NOMO-1 treated with DMSO at 0.1 percent for 48 hours (cell line): ENCODE data around the gene BLNK.
A peak's percentile ranks its signal among the peaks of the same experiment; 100 is the strongest.

Experiments used
- DNase-seq: peaks from one replicate; lab custom pipeline; 2025; ENCODE audit not compliant: unreplicated experiment; lab: John Stamatoyannopoulos, UW

BLNK gene

GRCh38 chr10:96263669-96264068, 7.7 kb downstream of the BLNK start:
- no peak for DNase-seq

- DNase-seq = no peak
Measured at GRCh38 chr10:96263176-96263575, 8.2 kb downstream of the BLNK start.

- no peak for DNase-seq
Measured at GRCh38 chr10:96261930-96262329, 9.4 kb downstream of the BLNK start.

- DNase-seq = no peak
Measured at GRCh38 chr10:96261132-96261531, 10.2 kb downstream of the BLNK start.

- DNase-seq = no peak
Measured at GRCh38 chr10:96260014-96260413, 11.4 kb downstream of the BLNK start.

- DNase-seq = no peak
Measured at GRCh38 chr10:96259150-96259549, 12.2 kb downstream of the BLNK start.

- DNase-seq = peak; percentile 55
Measured at GRCh38 chr10:96257944-96258343, 13.4 kb downstream of the BLNK start.

- no peak for DNase-seq
Measured at GRCh38 chr10:96255549-96256333, 15.6 kb downstream of the BLNK start.

- no peak for DNase-seq
Measured at GRCh38 chr10:96254976-96255375, 16.4 kb downstream of the BLNK start.

- no peak for DNase-seq
Measured at GRCh38 chr10:96252730-96253129, 18.6 kb downstream of the BLNK start.

GRCh38 chr10:96250349-96250748, 21.0 kb downstream of the BLNK start:
- no peak for DNase-seq

GRCh38 chr10:96249264-96249663, 22.1 kb downstream of the BLNK start:
- no peak for DNase-seq

GRCh38 chr10:96244354-96244753, 27.0 kb downstream of the BLNK start:
- no peak for DNase-seq

GRCh38 chr10:96243296-96243695, 28.1 kb downstream of the BLNK start:
- DNase-seq = no peak

- no peak for DNase-seq
Measured at GRCh38 chr10:96242822-96243221, 28.5 kb downstream of the BLNK start.

- DNase-seq = no peak
Measured at GRCh38 chr10:96238646-96239623, 32.4 kb downstream of the BLNK start.

- no peak for DNase-seq
Measured at GRCh38 chr10:96236876-96237275, 34.5 kb downstream of the BLNK start.

- DNase-seq = peak; percentile 60
Measured at GRCh38 chr10:96236090-96236478, 35.3 kb downstream of the BLNK start.

- no peak for DNase-seq
Measured at GRCh38 chr10:96235326-96236089, 35.9 kb downstream of the BLNK start.

- no peak for DNase-seq
Measured at GRCh38 chr10:96233959-96234358, 37.4 kb downstream of the BLNK start.

GRCh38 chr10:96230527-96230926, 40.8 kb downstream of the BLNK start:
- DNase-seq = no peak
